GM21423 (cell line): ENCODE data around the gene GFPT2.
"Not testable (repeated sequence)": the region's sequence is repeated elsewhere in the genome, so short reads cannot be mapped to it uniquely, and the experiment has no call there.

ENCODE experiments used
- ATAC-seq: cut with Tn5 transposase; IDR thresholded peaks from one replicate; pipeline ENCODE4 v1.9.1; 2021; ENCODE audit warnings: mild to moderate bottlenecking, moderate library complexity; ENCODE audit not compliant: unreplicated experiment

GFPT2 gene

GRCh38 chr5:180313677-180314505, 39.2 kb downstream of the GFPT2 start:
- no peak for ATAC-seq

DNA sequence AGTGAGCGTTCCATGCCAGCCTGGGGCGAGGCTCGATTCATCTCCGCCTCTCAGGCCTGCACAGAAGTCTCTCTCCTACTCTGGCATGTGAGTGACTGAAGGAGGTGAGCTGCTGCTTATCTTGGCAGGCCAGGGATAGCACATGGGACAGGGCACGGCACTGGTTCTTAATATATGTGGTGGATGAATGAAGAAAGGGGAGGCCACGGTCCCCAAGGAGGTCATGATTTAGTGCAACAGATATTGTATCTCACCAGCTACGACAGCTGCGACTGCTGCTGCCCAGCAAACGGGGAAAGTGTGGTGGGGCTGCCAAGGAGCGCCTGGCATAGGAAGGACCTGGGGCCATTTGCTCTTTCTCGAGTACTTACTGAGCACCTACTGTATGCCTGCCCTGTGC, 41.9 kb downstream of the GFPT2 start:
- ATAC-seq: no peak

GRCh38 chr5:180306796-180307195, 46.3 kb downstream of the GFPT2 start:
- no peak for ATAC-seq

- no peak for ATAC-seq
Measured at GRCh38 chr5:180305481-180305880, 47.7 kb downstream of the GFPT2 start.

DNA sequence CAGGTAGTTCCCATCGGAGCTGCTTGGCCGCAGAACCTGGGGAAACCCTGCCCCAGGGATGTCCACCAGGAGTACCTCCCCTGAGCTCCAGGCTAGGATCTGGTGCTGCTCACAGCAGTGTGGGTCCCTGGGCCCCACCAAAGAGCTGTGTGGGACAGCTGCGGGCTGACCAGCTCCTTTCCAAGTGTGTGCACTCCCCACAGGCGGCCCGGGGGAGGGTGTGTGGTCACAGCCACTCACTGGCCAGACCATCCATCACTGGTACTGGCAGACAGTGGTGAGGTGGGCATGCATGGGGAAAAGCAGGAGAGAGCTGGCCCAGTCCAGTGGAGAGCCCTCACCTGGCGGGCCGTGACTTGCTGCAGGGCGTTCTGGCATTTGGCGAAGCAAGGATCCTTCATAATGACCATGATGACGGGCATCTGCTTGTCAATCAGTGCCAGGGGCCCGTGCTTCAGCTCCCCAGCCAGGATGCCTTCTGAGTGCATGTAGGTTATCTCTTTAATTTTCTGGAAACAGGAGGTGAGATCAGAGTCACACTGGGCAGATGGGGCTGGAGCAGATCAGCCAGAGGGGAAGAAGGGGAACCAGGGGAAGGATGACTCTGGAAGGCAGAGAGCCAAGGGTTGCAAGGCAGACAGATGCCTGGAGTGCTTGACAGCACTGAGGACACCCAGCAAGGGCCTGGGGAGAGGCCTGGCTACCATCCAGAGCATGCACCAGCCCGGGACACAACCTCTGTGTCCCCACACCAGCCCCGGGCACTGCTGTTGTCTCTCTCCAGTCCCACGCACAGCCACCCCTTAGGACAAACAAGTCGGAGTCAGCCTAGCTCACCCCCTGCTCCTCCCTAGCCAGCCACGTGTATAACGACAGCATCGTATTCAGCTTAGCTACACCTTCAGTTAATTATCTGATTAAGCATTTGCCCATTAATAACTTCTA, 48.4 kb downstream of the GFPT2 start:
- ATAC-seq: no peak

DNA sequence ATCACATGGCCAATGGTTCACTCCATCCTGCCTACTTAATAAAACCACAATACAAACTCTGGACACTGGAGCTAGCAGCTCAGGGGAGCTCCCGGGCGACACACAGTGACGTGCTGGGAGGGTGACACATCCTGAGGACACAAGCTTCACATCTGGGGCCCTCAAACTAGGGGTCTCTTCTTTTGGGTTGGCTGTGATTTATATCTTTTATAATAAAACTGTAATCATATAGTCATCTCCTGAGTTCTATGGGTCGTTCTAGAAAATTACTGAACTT, 49.2 kb downstream of the GFPT2 start:
- ATAC-seq: no peak

DNA sequence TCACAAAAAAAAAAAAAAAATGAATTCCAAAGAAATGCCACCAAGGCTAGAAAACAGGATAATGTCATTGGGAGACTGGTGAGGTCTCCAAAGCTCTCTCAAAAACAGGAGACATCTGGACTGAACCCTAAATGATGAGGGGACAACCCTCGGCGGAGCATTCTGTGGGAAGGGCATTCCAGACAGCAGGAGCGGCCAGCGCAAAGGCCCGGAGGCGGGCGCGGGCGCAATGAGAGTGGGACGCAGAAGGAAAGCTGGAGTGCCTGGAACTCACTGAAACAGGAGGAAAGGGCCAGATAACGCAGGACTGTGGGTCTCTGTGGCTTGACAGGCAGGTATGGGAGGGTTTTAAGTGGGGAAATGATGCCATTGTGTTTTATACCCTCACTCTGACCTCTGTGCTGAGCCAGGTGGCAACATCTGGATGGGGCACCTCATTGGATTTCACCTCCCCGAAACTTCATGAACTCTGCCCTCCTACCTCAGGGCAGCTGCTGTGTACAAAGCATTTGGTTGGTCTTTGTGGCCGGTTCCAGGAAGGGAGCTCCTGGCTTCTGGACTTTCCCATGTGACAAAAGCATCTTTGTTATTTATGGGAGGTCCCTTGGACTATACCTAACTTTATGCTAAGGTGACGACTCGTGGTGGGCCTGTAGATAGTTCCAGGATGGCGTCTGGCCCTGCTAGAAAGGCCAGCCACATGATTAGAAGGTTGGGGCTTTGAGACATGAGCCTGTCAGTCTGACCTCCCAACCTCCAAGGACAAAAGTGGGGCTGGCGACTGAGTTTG, 49.7 kb downstream of the GFPT2 start:
- no peak for ATAC-seq

DNA sequence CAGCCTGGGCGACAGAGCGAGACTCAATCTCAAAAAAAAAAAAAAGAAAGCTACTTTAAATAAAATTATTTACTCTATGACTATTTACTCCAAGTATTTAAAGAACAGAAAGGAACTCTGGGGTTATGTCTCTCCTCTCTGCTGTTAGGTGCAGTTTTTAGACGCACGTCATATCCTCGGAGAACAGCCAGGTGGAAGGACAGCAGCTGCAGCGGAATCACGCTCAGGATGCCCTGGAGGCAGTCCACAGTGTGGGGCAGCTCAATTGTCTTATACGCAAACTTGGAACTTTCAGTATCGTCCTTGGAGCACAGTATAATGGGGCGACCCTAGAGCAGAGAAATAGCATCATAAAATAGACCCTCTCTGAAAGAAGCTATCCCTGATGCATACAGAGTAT, 50.9 kb downstream of the GFPT2 start:
- ATAC-seq: no peak

DNA sequence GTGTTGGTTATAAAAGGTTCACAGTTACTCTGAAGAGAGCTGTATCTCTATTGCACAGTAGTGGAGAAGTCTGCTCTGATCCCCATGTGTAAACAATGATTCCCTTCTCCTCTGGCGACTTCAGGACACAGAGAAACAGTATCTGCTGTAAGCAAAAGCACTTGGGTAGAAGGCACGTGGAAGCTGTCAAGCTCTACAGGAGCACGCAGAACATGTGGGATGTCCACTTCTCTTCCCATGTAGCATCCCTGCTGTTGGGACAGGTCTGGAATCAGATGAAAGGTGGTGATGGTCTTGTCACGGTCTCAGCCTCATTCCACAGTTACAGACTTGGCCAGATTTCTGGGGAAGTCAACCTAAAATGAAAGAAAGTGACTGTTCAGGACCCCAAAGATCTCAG, 51.9 kb downstream of the GFPT2 start:
- no peak for ATAC-seq

DNA sequence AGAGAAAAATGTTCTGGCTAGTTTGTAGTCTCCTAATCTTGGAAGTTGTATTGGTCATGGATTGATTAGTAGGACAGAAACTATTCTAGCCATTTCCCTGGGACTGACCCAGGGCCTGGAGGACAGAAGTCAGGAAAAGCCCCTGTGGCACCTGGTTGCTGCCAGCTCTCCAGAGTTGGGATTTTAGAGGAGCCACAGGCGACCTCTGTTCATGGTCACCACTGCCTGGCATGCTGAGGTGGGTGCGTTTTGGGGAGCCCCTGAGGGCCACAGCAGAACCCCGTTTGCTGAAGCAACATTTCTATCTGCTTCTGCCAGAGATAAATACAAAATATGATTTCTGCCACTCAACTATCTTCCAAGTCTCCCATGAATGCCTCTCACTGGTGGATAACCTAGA, 53.6 kb downstream of the GFPT2 start:
- ATAC-seq: no peak

- not testable (repeated sequence) for ATAC-seq
Measured at GRCh38 chr5:180299014-180299413, 54.1 kb downstream of the GFPT2 start.

- no peak for ATAC-seq
Measured at GRCh38 chr5:180297587-180298282, 55.4 kb downstream of the GFPT2 start.

GRCh38 chr5:180296771-180297170, 56.4 kb downstream of the GFPT2 start:
- ATAC-seq: no peak

DNA sequence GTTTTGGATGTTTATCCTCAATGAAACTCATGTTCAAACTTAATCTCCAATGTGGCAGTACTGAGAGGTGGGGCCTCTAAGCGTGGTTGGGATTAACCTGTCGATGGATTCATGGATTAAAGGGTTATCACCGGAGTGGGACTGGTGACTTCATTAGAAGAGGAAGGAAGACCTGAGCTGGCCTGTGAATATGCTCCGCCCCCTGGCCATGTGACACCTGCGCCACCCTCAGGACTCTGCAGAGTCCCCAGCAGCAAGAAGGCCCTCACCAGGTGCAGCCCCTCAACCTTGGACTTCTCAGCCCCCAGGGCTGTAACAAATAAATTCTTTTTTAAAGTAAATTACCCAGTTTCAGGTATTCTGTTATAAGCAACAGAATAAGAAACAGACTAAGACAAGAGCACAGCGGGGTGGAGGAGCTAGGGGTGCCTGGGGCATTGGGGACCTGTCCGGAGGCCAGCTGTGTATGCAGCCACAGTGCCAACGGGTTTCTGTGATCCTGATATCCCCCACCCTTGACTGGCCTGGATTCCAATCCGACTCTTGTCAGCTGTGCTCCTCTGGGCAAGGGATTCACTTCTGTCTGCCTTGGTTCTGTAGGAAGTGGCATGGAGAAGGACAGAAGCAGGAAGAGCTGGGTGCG, 58.1 kb downstream of the GFPT2 start:
- ATAC-seq: no peak

GRCh38 chr5:180294411-180294810, 58.7 kb downstream of the GFPT2 start:
- no peak for ATAC-seq

DNA sequence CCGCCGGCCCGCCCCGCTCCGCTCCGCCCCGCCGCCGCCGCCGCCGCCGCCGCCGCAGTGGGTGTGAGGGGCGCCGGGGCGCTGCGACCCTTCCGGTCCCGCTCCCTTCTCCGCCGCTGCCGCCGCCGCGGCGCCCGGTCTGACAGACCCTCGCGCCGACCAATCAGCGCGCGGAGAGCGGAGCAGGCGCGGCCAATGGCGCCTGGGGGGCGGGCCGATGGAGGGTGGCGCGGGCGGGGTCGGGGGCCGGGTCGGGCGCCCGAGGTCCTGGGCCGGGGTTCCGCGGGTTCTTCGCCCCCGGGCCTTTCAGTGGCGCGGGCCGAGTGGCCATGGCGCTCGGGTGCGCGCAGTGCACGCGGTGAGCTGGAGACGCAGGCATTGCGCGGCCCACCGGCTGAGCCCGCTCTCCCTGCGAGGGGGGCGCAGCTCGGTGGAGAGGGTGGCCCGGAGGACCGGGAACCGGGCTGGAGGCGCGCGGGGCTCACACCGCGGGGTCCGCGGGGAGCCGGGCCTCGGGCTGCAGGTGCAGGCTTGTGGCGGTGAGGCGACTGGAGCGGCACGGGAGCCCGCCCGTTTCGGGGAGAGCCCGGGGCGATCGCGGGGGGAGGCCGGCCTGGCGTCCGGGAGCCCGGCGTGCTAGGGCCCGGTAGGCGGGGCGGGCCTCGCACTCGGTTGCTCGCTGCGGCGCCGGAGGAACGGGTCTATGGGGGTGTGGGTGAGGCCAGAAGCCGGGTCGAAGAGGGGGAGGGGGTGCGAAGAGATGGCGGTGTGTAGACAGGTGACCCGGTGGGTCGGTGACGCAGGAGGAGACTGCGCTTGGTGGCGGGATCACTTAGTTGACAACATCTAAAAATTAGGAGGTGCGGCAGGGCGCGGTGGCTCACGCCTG, 60.9 kb downstream of the GFPT2 start, which contains the start of gene MAPK9:
Gene MAPK9, minus strand, starts transcription at position 141 of the 889 bp plus-strand sequence. CDS start 11,522 bp downstream, outside the sequence.
- ATAC-seq: peak; percentile 83

- peak; percentile 26 for ATAC-seq
Measured at GRCh38 chr5:180291234-180291940, 61.7 kb downstream of the GFPT2 start.

- ATAC-seq: no peak
Measured at GRCh38 chr5:180290568-180291233, 62.4 kb downstream of the GFPT2 start.
